Hepatocyte (in vitro differentiated cells): ENCODE results near the gene AAR2.

Experiments
- EZH2 ChIP-seq: fragments of 200-600 bp; sonication (generic); IDR thresholded peaks from 2 replicates; pipeline ENCODE4 v1.6.1; 2016; ENCODE audit warnings: antibody characterized with exemption, mild to moderate bottlenecking, borderline replicate concordance
- EZH2phosphoT487 ChIP-seq: fragments of 200-600 bp; sonication (generic); IDR thresholded peaks from one replicate; pipeline ENCODE4 v1.6.1; 2018; ENCODE audit warnings: antibody characterized with exemption, mild to moderate bottlenecking, low read depth, moderate library complexity; ENCODE audit not compliant: unreplicated experiment, severe bottlenecking
- TF ChIP-seq, protein P1 (sequence below): fragments of 200-600 bp; sonication (generic); IDR thresholded peaks from 2 replicates; pipeline ENCODE4 v1.5.1; 2016; ENCODE audit warnings: antibody characterized with exemption, mild to moderate bottlenecking; ENCODE audit not compliant: poor library complexity

DNA sequence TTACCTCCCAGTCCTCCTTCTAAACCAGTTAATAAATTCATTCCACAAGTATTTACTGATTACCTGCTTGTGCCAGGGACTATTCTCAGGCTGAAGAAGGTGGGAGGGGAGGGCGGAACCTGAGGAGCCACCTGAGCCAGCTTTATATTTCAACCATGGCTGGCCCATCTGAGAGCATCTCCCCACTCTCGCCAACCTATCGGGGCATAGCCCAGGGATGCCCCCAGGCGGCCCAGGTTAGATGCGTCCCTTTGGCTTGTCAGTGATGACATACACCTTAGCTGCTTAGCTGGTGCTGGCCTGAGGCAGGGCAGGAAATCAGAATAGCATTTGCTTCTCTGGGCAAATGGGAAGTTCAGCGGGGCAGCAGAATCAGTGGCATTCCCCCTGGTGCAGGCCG lies 4.9 kb upstream of the AAR2 start:
- TF ChIP-seq EZH2: no peak
- TF ChIP-seq, protein P1, sequence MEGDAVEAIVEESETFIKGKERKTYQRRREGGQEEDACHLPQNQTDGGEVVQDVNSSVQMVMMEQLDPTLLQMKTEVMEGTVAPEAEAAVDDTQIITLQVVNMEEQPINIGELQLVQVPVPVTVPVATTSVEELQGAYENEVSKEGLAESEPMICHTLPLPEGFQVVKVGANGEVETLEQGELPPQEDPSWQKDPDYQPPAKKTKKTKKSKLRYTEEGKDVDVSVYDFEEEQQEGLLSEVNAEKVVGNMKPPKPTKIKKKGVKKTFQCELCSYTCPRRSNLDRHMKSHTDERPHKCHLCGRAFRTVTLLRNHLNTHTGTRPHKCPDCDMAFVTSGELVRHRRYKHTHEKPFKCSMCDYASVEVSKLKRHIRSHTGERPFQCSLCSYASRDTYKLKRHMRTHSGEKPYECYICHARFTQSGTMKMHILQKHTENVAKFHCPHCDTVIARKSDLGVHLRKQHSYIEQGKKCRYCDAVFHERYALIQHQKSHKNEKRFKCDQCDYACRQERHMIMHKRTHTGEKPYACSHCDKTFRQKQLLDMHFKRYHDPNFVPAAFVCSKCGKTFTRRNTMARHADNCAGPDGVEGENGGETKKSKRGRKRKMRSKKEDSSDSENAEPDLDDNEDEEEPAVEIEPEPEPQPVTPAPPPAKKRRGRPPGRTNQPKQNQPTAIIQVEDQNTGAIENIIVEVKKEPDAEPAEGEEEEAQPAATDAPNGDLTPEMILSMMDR: no peak
- no peak for TF ChIP-seq EZH2phosphoT487
